ENCODE measurements around the gene CHAMP1. TPM values are rescaled to one million over a fixed set of nuclear protein-coding genes. Genes with fewer than 3 reads are reported as not detected.

The CHAMP1 gene
- total RNA-seq, 1 experiment from 2014 or later: 35.2 TPM

DNA sequence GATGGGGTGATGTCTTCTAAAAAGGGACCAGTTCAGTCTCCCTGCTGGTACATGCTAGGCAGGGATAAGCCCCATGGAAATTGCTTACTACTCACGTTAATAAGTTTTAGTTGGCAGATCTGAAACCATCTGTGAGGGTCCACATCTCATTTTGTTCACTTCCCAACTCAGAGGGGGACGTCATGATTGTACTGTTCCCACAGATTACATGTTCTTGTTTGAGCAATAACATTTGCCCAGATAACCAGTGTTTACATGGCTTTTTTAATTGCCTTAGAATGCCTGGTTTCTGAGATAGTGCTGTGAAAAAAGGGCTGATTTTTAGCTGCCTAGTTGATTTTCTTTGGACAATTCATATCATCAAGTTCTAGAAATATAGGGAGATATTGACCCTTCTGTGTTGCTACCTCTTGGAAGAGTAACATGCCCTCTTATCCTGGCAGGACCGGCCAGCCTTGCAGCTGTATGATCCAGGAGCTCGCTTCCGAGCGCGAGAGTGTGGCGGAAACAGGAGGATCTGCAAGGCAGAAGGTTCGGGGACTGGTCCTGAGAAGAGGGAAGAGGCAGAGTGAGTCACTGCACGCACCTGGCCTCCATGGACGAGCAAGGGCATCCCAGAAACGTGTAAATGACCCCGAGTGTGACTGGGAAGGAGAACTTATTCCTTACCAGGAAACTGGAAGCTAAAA lies 9.8 kb upstream of the CHAMP1 start:
- Histone ChIP-seq H3K4me3 (ENCODE audit: low read length) (no peak overlapping the region), H3K27ac (ENCODE audit: low read length) (no peak overlapping the region), H3K27me3 (ENCODE audit: low read length) (no peaks in the 10 kb centered on the region), H2AFZ (ENCODE audit: low read length) (no peak overlapping the region), H3K4me2 (ENCODE audit: low read depth, low read length, poor library complexity, severe bottlenecking) (no peak overlapping the region), H4K20me1 (ENCODE audit: insufficient read depth, low read depth, low read length) (no peaks in the 10 kb centered on the region), H3K9me3 (ENCODE audit: low read length) (no peaks in the 10 kb centered on the region), H3K36me3 (ENCODE audit: insufficient read depth, low read length) (peaks cover 12% of the 10 kb centered on the region), H3K9me2 (replicated peaks; ENCODE audit: insufficient read depth, low read length) (no peaks in the 10 kb centered on the region), H3K9ac (ENCODE audit: low read length) (no peak overlapping the region), H3K79me2 (ENCODE audit: low read length) (no peaks in the 10 kb centered on the region), H3K4me1 (ENCODE audit: low read length) (no peaks in the 10 kb centered on the region)
- no peak for DNase-seq

DNA sequence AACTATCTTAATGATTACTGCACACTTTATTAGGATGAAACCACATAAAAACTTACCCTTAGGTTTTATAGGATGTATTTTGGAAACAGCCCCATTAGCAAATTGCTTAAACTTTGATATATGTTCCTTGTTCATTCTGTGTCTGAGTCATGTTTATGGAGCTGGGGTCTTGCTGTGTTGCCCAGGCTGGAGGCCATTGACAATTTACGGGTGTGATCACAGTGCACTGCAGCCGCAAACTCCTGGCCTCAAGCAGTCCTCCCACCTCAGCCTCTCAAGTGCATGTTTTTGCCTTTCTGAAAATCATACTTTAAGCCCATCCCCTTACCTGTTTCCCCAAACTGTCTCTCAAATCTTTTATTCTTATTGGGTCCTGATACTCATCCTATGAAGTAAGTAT lies 5.2 kb upstream of the CHAMP1 start:
- Histone ChIP-seq H3K4me2 (ENCODE audit: low read depth, low read length, poor library complexity, severe bottlenecking) (no peak overlapping the region), H3K27me3 (ENCODE audit: low read length) (no peaks in the 10 kb centered on the region), H3K9ac (ENCODE audit: low read length) (no peak overlapping the region), H3K27ac (ENCODE audit: low read length) (no peak overlapping the region), H2AFZ (ENCODE audit: low read length) (no peak overlapping the region), H3K79me2 (ENCODE audit: low read length) (peaks cover 10% of the 10 kb centered on the region; the same call in 1 of the 2 replicates), H3K4me3 (ENCODE audit: low read length) (no peak overlapping the region), H3K9me2 (replicated peaks; ENCODE audit: insufficient read depth, low read length) (no peaks in the 10 kb centered on the region; the same call in 1 of the 2 replicates), H4K20me1 (ENCODE audit: insufficient read depth, low read depth, low read length) (no peaks in the 10 kb centered on the region), H3K9me3 (ENCODE audit: low read length) (no peaks in the 10 kb centered on the region), H3K4me1 (ENCODE audit: low read length) (peaks cover 31% of the 10 kb centered on the region), H3K36me3 (ENCODE audit: insufficient read depth, low read length) (peaks cover 3% of the 10 kb centered on the region; the same call in 1 of the 2 replicates)
- no peak for DNase-seq

DNA sequence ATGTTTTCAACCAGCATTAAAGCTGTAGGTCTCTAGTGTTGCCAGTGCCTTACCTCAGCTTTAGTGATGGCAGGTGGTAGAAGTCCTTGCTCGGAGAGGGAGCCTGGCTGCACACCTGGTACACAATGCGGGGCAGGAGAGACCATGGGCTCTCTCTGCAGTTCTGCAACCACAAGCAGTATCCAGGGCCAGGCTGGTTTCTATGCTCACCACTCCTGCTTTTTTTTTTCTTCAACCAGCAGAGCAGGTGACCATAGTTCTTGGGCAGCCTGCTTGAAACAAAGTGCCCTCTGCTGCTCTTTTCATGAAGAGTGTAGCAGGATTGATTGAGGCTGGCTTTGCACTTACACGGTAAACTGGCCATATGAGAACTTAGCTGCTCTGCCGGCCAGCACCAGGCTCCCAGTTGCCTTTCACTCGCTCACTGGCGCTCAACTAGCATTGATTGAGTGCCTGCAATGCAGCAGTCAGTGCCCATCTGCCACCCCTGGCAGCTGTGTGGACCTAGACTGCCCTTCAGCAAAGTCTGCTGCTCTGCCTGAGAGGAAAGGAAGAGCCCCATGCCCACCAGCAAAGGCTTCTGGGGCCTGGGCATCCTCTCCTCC lies 4.4 kb upstream of the CHAMP1 start:
- H3K4me1 ChIP-seq (ENCODE audit: low read length): peaks cover 31% of the 10 kb centered on the region
- no peak overlapping the region for H3K9ac ChIP-seq (ENCODE audit: low read length)
- H3K27ac ChIP-seq (ENCODE audit: low read length): no peak overlapping the region
- H3K79me2 ChIP-seq (ENCODE audit: low read length): peaks cover 16% of the 10 kb centered on the region
- no peaks in the 10 kb centered on the region for H4K20me1 ChIP-seq (ENCODE audit: insufficient read depth, low read depth, low read length)
- no peaks in the 10 kb centered on the region; the same call in 1 of the 2 replicates for H3K9me2 ChIP-seq (replicated peaks; ENCODE audit: insufficient read depth, low read length)
- no peaks in the 10 kb centered on the region for H3K27me3 ChIP-seq (ENCODE audit: low read length)
- H3K4me2 ChIP-seq (ENCODE audit: low read depth, low read length, poor library complexity, severe bottlenecking): no peak overlapping the region
- peaks cover 3% of the 10 kb centered on the region; the same call in 1 of the 2 replicates for H3K36me3 ChIP-seq (ENCODE audit: insufficient read depth, low read length)
- H3K9me3 ChIP-seq (ENCODE audit: low read length): no peaks in the 10 kb centered on the region
- no peak for DNase-seq
- no peak overlapping the region for H3K4me3 ChIP-seq (ENCODE audit: low read length)
- no peak overlapping the region for H2AFZ ChIP-seq (ENCODE audit: low read length)

DNA sequence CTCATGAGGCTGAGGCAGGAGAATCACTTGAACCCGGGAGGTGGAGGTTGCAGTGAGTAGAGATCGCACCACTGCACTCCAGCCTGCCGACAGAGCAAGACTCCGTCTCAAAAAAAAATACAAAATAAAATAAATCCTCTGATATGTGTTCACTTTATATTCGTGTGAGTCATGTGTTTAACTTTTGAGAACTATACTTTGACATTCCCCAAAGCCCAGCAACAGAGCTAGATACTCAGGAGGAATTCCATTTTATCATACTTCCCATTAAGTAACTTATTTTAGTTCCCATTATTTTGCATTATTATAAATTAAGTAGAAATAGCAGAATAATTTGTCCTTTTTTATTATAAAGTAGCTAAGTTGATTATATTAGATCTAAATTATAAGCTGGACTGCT lies 3.3 kb upstream of the CHAMP1 start:
- H3K4me2 ChIP-seq (ENCODE audit: low read depth, low read length, poor library complexity, severe bottlenecking): no peak overlapping the region
- DNase-seq: no peak
- peaks cover 26% of the 10 kb centered on the region for H3K79me2 ChIP-seq (ENCODE audit: low read length)
- peak overlapping the region; percentile 62; the same call in 1 of the 2 replicates for H3K27ac ChIP-seq (ENCODE audit: low read length)
- H3K36me3 ChIP-seq (ENCODE audit: insufficient read depth, low read length): no peaks in the 10 kb centered on the region
- no peak overlapping the region for H3K9ac ChIP-seq (ENCODE audit: low read length)
- peaks cover 40% of the 10 kb centered on the region for H3K4me1 ChIP-seq (ENCODE audit: low read length)
- H3K27me3 ChIP-seq (ENCODE audit: low read length): no peaks in the 10 kb centered on the region
- H3K9me2 ChIP-seq (replicated peaks; ENCODE audit: insufficient read depth, low read length): no peaks in the 10 kb centered on the region; the same call in 1 of the 2 replicates
- no peaks in the 10 kb centered on the region for H3K9me3 ChIP-seq (ENCODE audit: low read length)
- H3K4me3 ChIP-seq (ENCODE audit: low read length): no peak overlapping the region
- H2AFZ ChIP-seq (ENCODE audit: low read length): no peak overlapping the region
- H4K20me1 ChIP-seq (ENCODE audit: insufficient read depth, low read depth, low read length): peaks cover 7% of the 10 kb centered on the region; the same call in 1 of the 2 replicates

DNA sequence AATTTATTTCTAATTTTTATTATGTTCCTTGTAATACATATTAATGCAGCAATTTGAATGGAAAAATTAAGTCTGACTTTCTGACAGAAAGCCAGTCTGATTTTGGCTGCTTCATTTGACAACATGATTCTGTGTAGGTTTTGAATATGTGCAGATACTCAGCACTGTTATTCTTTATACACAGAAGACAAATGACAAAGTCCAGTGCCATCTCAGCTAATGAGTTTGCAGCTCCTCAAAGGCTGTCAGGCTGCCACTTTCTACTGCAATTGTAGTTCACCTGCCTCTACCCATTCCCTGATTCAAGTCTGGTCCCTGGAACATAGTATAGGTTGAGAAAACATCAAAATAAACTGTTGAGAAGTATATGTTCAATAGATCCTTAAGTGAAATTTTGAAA lies 2.9 kb upstream of the CHAMP1 start:
- no peaks in the 10 kb centered on the region; the same call in 1 of the 2 replicates for H3K36me3 ChIP-seq (ENCODE audit: insufficient read depth, low read length)
- peak overlapping the region; percentile 26; the same call in 1 of the 2 replicates for H3K9ac ChIP-seq (ENCODE audit: low read length)
- no peaks in the 10 kb centered on the region; the same call in 1 of the 2 replicates for H3K9me2 ChIP-seq (replicated peaks; ENCODE audit: insufficient read depth, low read length)
- H3K27me3 ChIP-seq (ENCODE audit: low read length): no peaks in the 10 kb centered on the region
- H3K27ac ChIP-seq (ENCODE audit: low read length): peak overlapping the region; percentile 62
- H3K79me2 ChIP-seq (ENCODE audit: low read length): peaks cover 31% of the 10 kb centered on the region
- H3K4me1 ChIP-seq (ENCODE audit: low read length): peaks cover 44% of the 10 kb centered on the region
- H3K4me3 ChIP-seq (ENCODE audit: low read length): no peak overlapping the region
- H4K20me1 ChIP-seq (ENCODE audit: insufficient read depth, low read depth, low read length): peaks cover 11% of the 10 kb centered on the region; the same call in 1 of the 2 replicates
- DNase-seq: no peak
- peak overlapping the region; percentile 38 for H3K4me2 ChIP-seq (ENCODE audit: low read depth, low read length, poor library complexity, severe bottlenecking)
- peak overlapping the region; percentile 6; the same call in 1 of the 2 replicates for H2AFZ ChIP-seq (ENCODE audit: low read length)
- H3K9me3 ChIP-seq (ENCODE audit: low read length): no peaks in the 10 kb centered on the region

DNA sequence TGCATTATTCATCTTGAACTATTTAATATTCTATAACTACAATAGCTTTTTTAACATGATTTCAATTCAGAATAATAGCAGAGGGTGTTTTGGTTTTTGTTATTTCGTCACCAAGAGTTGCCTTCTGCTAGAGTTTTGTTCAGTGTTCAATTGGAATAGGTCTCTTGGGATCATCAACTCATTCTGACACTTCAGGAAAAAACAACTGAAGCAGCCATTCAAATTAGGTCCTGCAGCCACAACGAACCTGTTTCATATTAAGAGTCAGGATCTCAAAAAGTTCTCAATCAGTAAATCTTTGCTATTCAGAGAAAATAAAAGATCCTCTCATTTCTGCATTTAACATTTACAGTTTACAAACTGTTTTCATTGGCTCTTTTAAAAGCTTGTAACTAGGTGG lies 2.4 kb upstream of the CHAMP1 start:
- Histone ChIP-seq H3K36me3 (ENCODE audit: insufficient read depth, low read length) (peaks cover 4% of the 10 kb centered on the region; the same call in 1 of the 2 replicates), H3K9me3 (ENCODE audit: low read length) (no peaks in the 10 kb centered on the region), H3K79me2 (ENCODE audit: low read length) (peaks cover 36% of the 10 kb centered on the region), H3K27ac (ENCODE audit: low read length) (peak overlapping the region; percentile 62), H3K9ac (ENCODE audit: low read length) (0 out of 2 replicates have a peak overlapping the region, but pooled peaks have one; percentile 26), H3K4me1 (ENCODE audit: low read length) (peaks cover 49% of the 10 kb centered on the region), H3K4me2 (ENCODE audit: low read depth, low read length, poor library complexity, severe bottlenecking) (peak overlapping the region; percentile 38), H3K4me3 (ENCODE audit: low read length) (no peak overlapping the region), H4K20me1 (ENCODE audit: insufficient read depth, low read depth, low read length) (peaks cover 16% of the 10 kb centered on the region; the same call in 1 of the 2 replicates), H3K9me2 (replicated peaks; ENCODE audit: insufficient read depth, low read length) (no peaks in the 10 kb centered on the region; the same call in 1 of the 2 replicates), H3K27me3 (ENCODE audit: low read length) (no peaks in the 10 kb centered on the region), H2AFZ (ENCODE audit: low read length) (peak overlapping the region; percentile 6; the same call in 1 of the 2 replicates)
- DNase-seq: no peak

DNA sequence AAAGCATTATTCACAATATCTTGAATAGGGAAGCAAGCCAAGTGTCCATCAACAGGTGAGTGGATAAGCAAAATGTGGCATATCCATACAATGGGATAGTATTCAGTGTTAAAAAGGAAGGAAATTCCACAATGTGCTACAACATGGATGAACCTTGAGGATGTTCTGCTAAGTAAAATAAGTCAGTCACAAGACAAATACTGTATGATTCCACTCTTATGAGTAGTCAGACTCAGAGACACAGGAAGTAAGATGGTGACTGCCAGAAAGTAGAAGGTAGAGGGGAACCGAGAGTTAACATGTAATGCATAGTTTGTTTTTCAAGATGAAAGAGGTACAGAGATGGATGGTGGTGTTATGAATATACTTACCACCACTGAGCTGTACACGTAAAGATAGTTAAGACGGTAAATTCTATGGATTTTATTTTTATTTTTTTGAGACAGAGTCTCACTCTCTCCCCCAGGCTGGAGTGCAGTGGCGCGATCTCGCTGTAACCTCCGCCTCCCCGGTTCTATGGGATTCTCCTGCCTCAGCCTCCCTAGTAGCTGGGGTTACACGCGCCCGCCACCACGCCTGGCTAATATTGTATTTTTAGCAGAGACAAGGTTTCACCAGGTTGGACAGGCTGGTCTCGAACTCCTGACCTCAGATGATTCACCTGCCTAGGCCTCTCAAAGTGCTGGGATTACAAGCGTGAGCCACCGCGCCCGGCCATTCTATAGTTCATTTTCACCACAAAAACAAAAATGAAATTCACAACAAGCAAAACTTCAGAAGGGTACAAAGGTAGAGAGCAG lies 1.0 kb upstream of the CHAMP1 start:
- Histone ChIP-seq H3K4me3 (ENCODE audit: low read length) (peak overlapping the region; percentile 76), H3K9me3 (ENCODE audit: low read length) (no peaks in the 10 kb centered on the region), H3K36me3 (ENCODE audit: insufficient read depth, low read length) (peaks cover 4% of the 10 kb centered on the region; the same call in 1 of the 2 replicates), H2AFZ (ENCODE audit: low read length) (peak overlapping the region; percentile 65), H3K27ac (ENCODE audit: low read length) (peak overlapping the region; percentile 92), H3K9me2 (replicated peaks; ENCODE audit: insufficient read depth, low read length) (no peaks in the 10 kb centered on the region; the same call in 1 of the 2 replicates), H3K9ac (ENCODE audit: low read length) (peak overlapping the region; percentile 96), H4K20me1 (ENCODE audit: insufficient read depth, low read depth, low read length) (peaks cover 30% of the 10 kb centered on the region; the same call in 1 of the 2 replicates), H3K27me3 (ENCODE audit: low read length) (no peaks in the 10 kb centered on the region), H3K79me2 (ENCODE audit: low read length) (peaks cover 49% of the 10 kb centered on the region), H3K4me1 (ENCODE audit: low read length) (peaks cover 61% of the 10 kb centered on the region), H3K4me2 (ENCODE audit: low read depth, low read length, poor library complexity, severe bottlenecking) (peak overlapping the region; percentile 86)
- DNase-seq: no peak
